HEK293T (cell line): ENCODE measurements around the gene SRGAP1.
"Not testable (repeated sequence)": the region's sequence is repeated elsewhere in the genome, so short reads cannot be mapped to it uniquely, and the experiment has no call there.

ENCODE experiments used
- CTBP1 ChIP-seq: fragments of 450-650 bp; IDR thresholded peaks from 2 replicates; pipeline ENCODE4 v1.6.1; 2016; ENCODE audit warnings: borderline replicate concordance
- ELF4 ChIP-seq: fragments of 450-650 bp; IDR thresholded peaks from 2 replicates; pipeline ENCODE4 v1.6.1; 2017; ENCODE audit warnings: antibody characterized with exemption
- FOXK2 ChIP-seq: fragments of 450-650 bp; IDR thresholded peaks from 2 replicates; pipeline ENCODE4 v1.6.1; 2016; ENCODE audit warnings: mild to moderate bottlenecking
- FOXM1 ChIP-seq: fragments of 450-650 bp; IDR thresholded peaks from 2 replicates; pipeline ENCODE4 v1.6.1; 2017; ENCODE audit warnings: mild to moderate bottlenecking, borderline replicate concordance
- LEF1 ChIP-seq: fragments of 450-650 bp; IDR thresholded peaks from 2 replicates; pipeline ENCODE4 v1.6.1; 2017; ENCODE audit warnings: mild to moderate bottlenecking, borderline replicate concordance
- SP1 ChIP-seq: fragments of 450-650 bp; IDR thresholded peaks from 2 replicates; pipeline ENCODE4 v1.6.1; 2017
- SUZ12 ChIP-seq: fragments of 450-650 bp; IDR thresholded peaks from 2 replicates; pipeline ENCODE4 v1.6.1; 2016; ENCODE audit warnings: mild to moderate bottlenecking

GRCh38 chr12:63859880-63860279, 15.4 kb downstream of the SRGAP1 start:
- TF ChIP-seq SP1, FOXM1, SUZ12, ELF4, LEF1, FOXK2, CTBP1: not testable (repeated sequence)
